ENCODE results near the gene PXT1.

The PXT1 gene

DNA sequence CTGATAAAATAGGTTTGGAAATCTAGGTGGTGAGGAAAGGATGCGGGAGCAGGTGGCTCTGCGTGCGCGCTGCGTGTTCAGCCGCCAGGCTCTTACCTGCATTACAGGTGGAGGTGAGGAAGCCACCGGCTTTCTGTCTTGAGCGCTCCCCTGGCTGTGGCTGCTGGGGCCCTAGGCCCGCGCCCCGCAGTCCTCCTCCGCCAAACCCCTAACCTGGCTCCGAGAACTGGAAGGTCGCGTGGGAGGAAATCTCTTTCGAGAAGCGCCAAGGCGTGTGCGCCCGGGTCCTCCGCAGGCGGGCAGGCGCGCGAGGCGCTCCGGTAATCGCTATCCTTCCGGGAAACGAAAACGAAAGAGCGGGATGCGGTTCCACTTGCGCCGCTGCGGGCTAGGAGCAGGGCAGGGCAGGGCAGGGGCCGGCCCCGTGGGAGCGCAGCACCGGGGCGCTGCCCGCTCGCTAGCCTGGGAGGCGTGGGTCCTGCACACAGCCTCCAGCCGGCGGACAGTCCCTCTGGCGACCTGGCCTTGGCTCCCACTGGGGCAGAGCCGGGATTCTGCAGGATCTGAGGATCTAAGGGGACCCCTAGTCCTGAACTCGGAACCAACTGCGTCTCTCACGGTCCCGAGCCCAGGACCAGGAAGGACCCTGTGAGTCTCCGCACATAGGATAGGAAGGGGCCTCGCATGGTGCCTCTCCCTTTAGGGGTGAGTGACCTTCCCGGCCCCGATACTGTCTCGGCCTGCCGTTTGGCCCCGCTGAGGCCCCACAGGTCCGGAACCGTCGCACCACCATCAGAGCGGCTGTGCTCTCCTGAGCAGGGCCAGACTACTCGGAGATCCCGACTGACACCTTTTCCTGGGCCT is 55.0 kb downstream of the PXT1 start, which contains the start of gene ETV7:
Gene ETV7, minus strand, starts transcription at position 230 of the 864 bp plus-strand sequence. Its CDS starts 128 bp downstream, at position 102.
- no peak for DNase-seq

- no peak for DNase-seq
These were observed 55.9 kb downstream of the PXT1 start for GRCh38 chr6:36386495-36387439.

DNA sequence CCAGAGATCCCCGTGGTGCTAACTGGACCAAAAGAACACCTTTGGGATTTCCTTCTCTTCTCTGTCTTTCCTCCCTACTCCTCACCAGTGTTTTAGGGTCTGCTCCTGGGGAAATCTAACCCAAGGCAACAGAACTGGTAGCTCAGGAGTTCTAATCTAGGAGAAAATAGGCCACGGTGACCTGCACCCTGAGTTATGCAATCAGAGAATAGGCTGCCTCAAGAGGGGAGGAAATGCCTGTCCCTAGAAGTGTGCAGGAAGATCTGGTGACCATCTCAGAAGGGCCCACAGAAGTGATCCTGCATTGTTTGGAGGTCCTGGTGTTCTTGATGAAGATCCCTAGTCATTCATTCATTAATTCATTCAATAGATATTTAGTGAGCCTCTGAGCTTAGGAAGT is 58.6 kb downstream of the PXT1 start:
- DNase-seq: no peak

DNA sequence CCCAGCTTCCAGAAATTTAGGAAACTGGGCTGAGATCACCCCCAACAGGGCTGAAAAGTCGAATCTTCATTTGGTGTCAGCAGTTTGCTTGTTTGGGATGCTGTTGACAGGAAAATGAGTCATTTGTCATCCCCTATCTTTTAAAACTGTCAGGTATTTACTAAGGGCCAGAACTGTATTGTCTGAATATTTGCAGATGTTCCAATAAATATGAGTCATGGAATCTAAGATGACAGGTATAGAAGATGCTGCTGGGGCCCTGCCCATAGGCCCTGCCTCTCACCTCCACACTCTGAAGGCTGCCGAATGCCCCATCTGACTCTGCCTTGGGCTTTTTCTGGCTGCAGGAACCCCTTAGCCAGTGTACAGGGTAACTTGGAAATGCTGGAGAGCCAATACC is 59.0 kb downstream of the PXT1 start:
- DNase-seq: no peak

GRCh38 chr6:36382976-36383375 is 59.7 kb downstream of the PXT1 start:
- no peak for DNase-seq

- DNase-seq: no peak
These were observed 60.9 kb downstream of the PXT1 start for GRCh38 chr6:36381502-36382389.

DNA sequence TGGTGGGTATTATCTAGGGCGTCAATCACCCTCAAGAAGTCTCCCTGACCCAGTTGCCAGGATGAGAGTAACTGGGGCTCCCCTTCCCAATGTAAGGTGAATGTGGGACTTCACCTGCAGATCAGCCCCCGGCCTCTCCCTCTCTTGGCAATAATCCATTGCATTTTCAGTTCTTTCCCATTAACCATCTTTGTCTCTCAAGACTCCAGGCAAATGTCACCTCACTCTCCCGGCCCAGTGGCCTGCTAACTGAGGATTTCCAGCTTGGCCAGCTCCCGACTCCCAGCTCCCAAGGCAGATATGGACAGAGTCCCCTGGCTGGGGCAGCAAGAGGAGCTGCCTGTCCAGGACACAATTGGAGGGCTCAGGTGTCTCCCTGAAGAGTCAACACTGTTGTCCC is 62.5 kb downstream of the PXT1 start:
- no peak for DNase-seq

- no peak for DNase-seq
These were observed 63.7 kb downstream of the PXT1 start for GRCh38 chr6:36378936-36379335.

DNA sequence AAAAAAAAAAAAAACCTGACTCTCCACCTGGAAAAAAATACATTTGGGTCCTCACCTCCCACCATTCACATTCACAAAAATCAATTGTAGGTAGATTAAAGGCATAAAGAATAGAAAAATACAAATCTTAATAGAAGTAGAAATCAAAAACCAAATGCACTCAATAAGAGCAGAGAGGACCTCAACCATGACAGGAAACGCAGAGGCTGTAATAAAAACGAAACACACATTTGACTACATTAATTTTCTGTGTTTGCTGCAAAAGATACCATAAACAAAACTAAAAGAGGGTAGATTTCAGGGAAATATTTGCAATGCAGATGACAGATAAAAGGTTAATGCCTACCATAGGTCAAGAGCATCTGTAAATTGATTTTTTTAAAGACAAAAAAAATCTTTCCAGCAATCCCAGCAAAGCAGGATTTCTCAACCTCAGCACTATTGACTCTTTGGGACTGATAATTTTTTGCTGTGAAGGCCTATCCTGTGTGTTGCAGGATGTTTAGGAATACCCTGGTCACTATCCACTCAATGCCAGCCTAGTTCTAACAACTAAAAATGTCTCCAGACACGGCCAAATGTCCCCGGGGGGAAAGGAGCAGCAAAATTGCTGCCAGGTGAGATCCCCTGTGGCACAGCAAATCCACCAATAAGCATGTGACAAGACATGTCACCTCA is 64.3 kb downstream of the PXT1 start:
- DNase-seq: no peak

DNA sequence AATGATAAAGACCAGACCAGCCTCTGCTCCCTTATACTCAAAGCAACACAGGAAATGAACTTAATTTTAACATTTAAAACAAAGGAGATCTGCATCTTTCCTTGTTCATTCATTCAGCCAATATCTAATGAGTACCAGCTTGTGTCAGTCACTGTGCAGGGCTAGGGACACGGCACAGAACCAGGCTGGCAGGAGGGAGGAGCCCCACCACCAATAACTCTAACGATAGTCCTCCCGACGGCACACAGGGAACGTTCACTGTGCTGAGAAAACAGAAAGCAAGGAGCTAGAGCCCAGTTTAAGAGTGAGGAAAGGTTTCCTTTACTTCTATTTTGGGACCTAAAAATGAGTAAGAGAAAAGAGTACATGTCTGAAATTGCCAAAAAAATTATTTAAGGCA is 65.1 kb downstream of the PXT1 start:
- no peak for DNase-seq

DNA sequence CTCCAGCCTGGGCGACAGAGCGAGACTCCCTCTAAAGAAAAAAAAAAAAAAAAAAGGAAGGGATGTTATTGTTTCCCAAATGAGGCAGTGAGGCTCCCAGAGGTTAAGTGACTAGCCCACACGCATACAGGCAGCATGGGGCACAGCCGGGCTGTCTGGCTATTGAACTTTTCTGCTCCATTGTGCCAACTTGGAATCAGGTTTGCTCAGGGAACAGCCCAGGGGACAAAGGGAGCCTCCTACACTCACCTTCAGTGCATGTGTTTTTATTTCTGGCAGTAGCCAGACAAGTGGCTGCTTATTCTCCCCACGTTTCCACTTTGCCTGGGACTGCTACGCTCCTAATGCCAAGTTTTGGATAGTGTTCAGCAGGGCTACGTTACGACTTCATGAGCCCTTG is 65.9 kb downstream of the PXT1 start:
- DNase-seq: no peak

DNA sequence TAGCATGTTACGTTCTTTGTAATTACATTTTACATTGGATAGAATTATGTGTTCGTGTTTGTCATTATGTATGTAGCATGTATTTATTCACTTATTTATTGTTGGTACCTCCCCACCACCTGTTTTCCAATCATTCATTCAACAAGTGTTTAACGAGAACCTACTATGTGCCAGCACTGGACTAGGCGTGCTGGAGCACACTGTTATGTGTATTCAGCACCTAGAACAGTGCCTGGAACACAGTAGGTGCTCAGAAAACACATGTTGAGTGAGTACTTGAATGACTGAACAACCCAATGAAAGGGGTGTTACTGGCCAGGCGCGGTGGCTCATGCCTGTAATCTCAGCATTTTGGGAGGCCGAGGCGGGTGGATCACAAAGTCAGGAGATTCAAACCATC is 66.5 kb downstream of the PXT1 start:
- DNase-seq: no peak

DNA sequence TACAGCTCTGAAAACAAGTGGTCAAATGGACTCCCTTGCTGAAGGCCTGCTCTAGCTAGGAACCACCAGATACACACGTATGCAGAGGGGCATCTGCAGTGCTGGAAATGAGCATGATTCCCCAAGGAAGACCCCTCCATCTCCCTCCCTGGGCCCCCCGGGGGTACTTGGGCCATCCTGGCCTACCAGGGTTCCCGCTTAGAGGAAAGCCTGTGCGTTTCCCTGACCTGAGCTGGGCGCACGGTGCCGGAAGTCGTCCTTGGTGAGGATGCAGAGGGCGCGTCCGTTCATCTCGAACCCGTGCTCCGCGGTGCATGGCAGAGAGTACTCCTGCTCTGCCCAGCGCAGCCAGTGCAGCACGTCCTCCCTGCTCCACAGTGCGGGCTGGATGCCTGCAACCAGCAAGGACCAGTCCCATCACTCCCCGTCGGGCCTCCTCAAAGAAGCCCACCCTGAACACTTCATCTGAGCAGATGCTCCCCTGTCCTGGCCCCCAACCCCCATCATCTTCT is 67.0 kb downstream of the PXT1 start:
- no peak for DNase-seq

DNA sequence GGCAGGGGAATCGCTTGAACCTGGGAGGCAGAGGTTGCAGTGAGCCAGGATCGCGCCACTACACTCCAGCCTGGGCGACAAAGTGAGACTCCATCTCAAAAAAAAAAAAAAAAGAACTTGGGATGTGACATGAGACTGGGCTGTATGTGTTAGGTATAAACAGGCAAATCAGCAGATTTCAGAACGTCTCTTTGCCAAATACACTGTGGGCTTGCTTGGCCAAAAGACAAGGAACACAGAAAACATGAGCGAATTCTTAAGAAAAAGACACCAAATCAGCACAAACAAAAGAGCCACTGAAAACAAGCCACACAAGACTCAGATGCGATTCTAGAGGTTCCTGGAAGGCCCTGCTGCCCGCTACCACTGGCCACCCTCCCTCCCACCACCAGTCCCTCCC is 67.7 kb downstream of the PXT1 start:
- no peak for DNase-seq

DNA sequence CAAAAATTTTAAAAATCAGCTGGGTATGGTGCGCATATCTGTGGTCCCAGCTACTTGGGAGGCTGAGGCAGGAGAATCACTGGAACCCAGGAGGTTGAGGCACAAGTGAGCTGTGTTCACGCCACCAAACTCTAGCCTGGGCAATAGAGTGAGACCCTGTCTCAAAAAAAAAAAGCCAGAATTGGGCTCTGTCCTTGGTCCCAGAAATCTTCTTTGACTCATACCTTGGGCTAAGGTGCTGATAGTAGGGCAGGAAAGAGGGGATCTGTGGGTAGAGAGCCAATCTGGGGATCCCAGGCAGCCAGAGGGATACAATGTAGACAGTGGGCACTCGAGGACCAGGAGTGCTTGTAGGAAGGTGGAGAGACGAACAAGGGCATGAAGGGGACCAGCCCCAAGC is 68.5 kb downstream of the PXT1 start:
- no peak for DNase-seq

DNA sequence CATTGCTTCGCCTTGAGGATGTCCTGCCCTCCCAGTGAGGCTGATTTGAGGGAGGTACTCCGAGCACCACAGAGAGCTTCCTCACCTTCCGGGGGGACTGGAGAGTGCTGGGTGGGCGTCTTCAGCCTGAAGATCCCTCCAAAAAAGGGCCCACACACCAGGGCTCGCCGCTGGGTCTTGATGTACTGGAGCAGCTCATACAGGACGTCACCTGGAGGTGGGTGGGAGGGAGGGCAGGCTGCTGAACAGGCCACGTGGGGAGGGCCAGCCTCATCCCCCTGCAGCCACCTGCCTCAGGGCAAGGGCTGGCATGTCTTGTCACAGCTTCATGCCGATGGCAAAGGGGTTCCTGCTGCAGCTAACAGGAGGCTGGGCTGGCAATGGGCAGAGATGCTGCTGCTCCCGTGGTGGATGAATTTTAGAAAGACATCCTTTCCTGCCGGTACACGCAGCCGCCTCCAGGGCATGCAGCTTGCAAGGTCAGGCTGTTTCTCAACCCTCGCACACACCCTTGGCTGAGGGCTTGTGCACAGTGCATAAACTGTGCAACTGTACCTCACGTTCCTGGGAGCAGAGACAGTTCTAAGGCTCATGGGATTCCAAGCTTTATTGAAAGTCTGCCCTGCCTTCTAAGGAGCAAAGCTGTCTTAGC is 69.2 kb downstream of the PXT1 start:
- DNase-seq: no peak

DNA sequence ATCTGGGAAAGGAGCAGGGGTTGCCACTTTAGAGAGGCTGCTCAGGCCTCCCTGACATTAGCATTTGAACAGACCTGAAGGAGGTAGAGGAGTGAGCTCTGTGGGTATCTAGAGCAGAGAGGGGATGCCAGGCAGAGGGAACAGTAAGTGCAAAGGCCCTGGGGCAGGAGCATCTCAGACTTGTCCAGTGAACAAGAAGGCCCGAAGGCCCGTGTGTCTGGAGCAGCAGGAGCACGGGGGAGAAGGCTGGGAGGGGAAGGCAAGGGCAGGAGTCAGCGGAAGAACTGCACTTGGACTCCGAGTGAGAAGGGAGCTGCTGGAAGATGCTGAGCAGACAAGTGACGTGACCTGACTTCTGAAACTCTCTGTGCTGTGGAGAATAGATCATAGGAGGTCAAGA is 70.6 kb downstream of the PXT1 start:
- DNase-seq: no peak

- no peak for DNase-seq
These were observed 71.4 kb downstream of the PXT1 start for GRCh38 chr6:36371211-36371610.

- no peak for DNase-seq
These were observed 72.0 kb downstream of the PXT1 start for GRCh38 chr6:36370638-36371037.

DNA sequence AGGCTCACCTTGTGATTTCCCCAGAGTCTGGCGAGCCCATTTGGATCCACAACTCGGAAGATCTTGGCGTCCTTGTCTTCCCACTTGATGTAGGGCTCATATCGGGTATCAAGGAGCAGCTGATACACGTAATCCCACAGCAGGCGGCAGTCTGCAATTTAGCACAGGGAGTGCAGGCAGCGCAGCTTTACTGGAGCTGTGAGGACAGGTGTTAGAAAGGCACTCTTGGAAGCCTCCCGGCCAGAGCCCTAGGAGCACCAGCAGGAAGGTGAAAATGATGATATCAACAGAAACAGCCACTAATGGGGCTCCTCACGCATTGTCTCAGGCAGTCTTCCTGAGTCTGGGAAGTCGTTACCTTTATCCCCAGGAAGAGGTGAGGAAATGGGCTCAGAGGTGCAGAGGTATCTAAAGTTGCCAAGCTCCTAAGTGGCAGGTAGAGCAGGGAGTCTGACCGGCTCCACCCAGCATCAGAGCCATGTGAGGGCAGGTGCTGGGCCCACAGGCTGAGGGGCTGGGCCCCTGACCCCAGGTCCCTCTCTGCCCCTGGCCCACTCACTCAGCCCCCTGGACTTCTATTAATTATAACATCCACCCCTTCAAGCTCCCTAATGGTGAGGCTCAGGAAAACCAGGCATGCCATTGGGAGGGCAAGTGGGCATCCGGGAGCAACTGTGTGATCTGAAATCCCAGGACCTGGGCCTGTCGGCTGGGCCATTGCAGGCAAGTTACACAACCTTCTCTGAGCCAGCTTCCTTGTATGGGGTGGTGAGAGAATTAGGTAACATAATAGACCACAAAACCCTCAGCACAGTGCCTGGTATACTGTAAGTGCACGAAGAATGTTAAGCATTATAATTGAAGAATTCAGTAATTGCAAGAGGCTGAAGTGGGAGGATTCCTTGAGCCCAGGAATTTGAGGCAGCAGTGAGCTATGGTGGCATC is 73.5 kb downstream of the PXT1 start:
- DNase-seq: peak; percentile 86

Measured in GF-D8 (cell line).